OCI-LY1 (cell line): Measurements from ENCODE around the gene CLK1.

Source experiments
- H2AFZ ChIP-seq: fragments of 200-600 bp; sonication (generic), shearing (Covaris generic); 2 replicates; pipeline ENCODE4 v1.6.0; 2014; ENCODE audit warnings: antibody characterized with exemption, mild to moderate bottlenecking, low read length
- H3F3A ChIP-seq: fragments of 200-600 bp; sonication (generic), shearing (Covaris generic); 2 replicates; pipeline ENCODE4 v1.6.0; 2014; ENCODE audit warnings: mild to moderate bottlenecking, antibody characterized with exemption, low read length, moderate library complexity; ENCODE audit not compliant: insufficient read depth
- H3K27ac ChIP-seq: fragments of 200-600 bp; sonication (generic); 2 replicates; pipeline ENCODE4 v1.5.1; 2014; ENCODE audit warnings: low read length, mixed run types, mild to moderate bottlenecking, low read depth; ENCODE audit not compliant: poor library complexity, severe bottlenecking
- H3K27me3 ChIP-seq: fragments of 200-600 bp; sonication (generic); 2 replicates; pipeline ENCODE4 v1.6.0; 2014; ENCODE audit warnings: antibody characterized with exemption, mild to moderate bottlenecking, low read length, moderate library complexity; ENCODE audit not compliant: insufficient read depth
- H3K36me3 ChIP-seq: fragments of 200-600 bp; sonication (generic); 2 replicates; pipeline ENCODE4 v1.6.1; 2014; ENCODE audit warnings: mild to moderate bottlenecking, antibody characterized with exemption, low read length, moderate library complexity, mixed read lengths; ENCODE audit not compliant: insufficient read depth
- H3K4me1 ChIP-seq: fragments of 200-600 bp; sonication (generic); 2 replicates; pipeline ENCODE4 v1.5.1; 2014; ENCODE audit warnings: mild to moderate bottlenecking, low read length, moderate library complexity; ENCODE audit not compliant: insufficient read depth, severe bottlenecking
- H3K4me2 ChIP-seq: fragments of 200-600 bp; sonication (generic), shearing (Covaris generic); 2 replicates; pipeline ENCODE4 v1.6.1; 2014; ENCODE audit warnings: low read length
- H3K4me3 ChIP-seq: fragments of 200-600 bp; sonication (generic); 2 replicates; pipeline ENCODE4 v1.5.1; 2014; ENCODE audit warnings: low read length, low read depth, mild to moderate bottlenecking, mixed read lengths; ENCODE audit not compliant: poor library complexity, severe bottlenecking
- H3K79me2 ChIP-seq: fragments of 200-600 bp; shearing (Covaris generic); 2 replicates; pipeline ENCODE4 v1.6.1; 2016; ENCODE audit warnings: mixed run types, low read length, mixed read lengths; ENCODE audit not compliant: insufficient read depth
- H3K9ac ChIP-seq: fragments of 200-600 bp; sonication (generic), shearing (Covaris generic); 2 replicates; pipeline ENCODE4 v1.6.1; 2014; ENCODE audit warnings: mild to moderate bottlenecking, low read length, mixed read lengths
- H3K9me2 ChIP-seq: fragments of 200-600 bp; sonication (generic), shearing (Covaris generic); 2 replicates; pipeline ENCODE4 v1.6.1; 2014; ENCODE audit warnings: low read depth, mild to moderate bottlenecking, low read length, mixed read lengths
- H3K9me3 ChIP-seq: fragments of 200-600 bp; shearing (Covaris generic); 2 replicates; pipeline ENCODE4 v1.6.1; 2014; ENCODE audit warnings: low read length, mixed read lengths
- H4K20me1 ChIP-seq: fragments of 200-600 bp; sonication (generic), shearing (Covaris generic); 2 replicates; pipeline ENCODE4 v1.6.0; 2016; ENCODE audit warnings: mild to moderate bottlenecking, low read length; ENCODE audit not compliant: insufficient read depth
- EZH2 ChIP-seq: fragments of 200-600 bp; sonication (generic), shearing (Covaris generic); IDR thresholded peaks from 2 replicates; pipeline ENCODE4 v1.8.0; 2017; ENCODE audit warnings: borderline replicate concordance, mixed run types, mild to moderate bottlenecking, antibody characterized with exemption, low read length, moderate library complexity, mixed read lengths
- TF ChIP-seq, protein P1 (sequence below): fragments of 200-600 bp; sonication (generic), shearing (Covaris generic); IDR thresholded peaks from 2 replicates; pipeline ENCODE4 v1.5.1; 2017; ENCODE audit warnings: mild to moderate bottlenecking, antibody characterized with exemption, low read length, moderate library complexity, mixed read lengths

Gene CLK1

DNA sequence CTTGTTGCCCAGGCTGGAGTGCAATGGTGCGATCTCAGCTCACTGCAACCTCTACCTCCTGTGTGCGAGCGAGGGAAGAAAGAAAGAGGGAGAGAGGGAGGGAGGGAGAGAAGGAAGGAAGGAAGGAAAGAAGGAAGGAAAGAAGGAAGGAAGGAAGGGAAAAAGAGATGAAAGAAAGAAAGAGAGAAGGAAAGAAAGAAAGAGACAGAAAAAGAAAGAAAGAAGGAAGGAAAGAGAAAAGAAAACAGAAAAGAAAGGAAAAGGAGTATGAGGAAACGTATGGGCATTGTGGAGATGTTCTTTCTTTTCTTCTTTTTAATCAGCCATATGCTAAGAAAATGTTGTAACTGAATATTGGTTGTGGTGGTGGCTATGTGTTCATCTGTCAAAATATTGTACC lies 16.5 kb downstream of the CLK1 start:
- peaks cover 24% of the 10 kb centered on the region for H3K36me3 ChIP-seq
- H3K27me3 ChIP-seq: no peaks in the 10 kb centered on the region
- H3K9me3 ChIP-seq: no peaks in the 10 kb centered on the region
- TF ChIP-seq, protein P1, sequence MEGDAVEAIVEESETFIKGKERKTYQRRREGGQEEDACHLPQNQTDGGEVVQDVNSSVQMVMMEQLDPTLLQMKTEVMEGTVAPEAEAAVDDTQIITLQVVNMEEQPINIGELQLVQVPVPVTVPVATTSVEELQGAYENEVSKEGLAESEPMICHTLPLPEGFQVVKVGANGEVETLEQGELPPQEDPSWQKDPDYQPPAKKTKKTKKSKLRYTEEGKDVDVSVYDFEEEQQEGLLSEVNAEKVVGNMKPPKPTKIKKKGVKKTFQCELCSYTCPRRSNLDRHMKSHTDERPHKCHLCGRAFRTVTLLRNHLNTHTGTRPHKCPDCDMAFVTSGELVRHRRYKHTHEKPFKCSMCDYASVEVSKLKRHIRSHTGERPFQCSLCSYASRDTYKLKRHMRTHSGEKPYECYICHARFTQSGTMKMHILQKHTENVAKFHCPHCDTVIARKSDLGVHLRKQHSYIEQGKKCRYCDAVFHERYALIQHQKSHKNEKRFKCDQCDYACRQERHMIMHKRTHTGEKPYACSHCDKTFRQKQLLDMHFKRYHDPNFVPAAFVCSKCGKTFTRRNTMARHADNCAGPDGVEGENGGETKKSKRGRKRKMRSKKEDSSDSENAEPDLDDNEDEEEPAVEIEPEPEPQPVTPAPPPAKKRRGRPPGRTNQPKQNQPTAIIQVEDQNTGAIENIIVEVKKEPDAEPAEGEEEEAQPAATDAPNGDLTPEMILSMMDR: no peak
- TF ChIP-seq EZH2: no peak
- no peak overlapping the region for H2AFZ ChIP-seq
- H3K9me2 ChIP-seq: no peaks in the 10 kb centered on the region
- no peak overlapping the region for H3K4me3 ChIP-seq
- no peak overlapping the region for H3K27ac ChIP-seq
- H3K79me2 ChIP-seq: no peaks in the 10 kb centered on the region
- H3K9ac ChIP-seq: no peak overlapping the region
- no peaks in the 10 kb centered on the region for H4K20me1 ChIP-seq
- peaks cover 9% of the 10 kb centered on the region for H3F3A ChIP-seq
- no peak overlapping the region for H3K4me2 ChIP-seq
- no peaks in the 10 kb centered on the region for H3K4me1 ChIP-seq

- Histone ChIP-seq H4K20me1 (no peaks in the 10 kb centered on the region), H3K4me2 (no peak overlapping the region), H3K36me3 (peaks cover 17% of the 10 kb centered on the region), H3F3A (peaks cover 3% of the 10 kb centered on the region), H3K9ac (no peak overlapping the region), H3K9me3 (no peaks in the 10 kb centered on the region), H2AFZ (no peak overlapping the region), H3K79me2 (no peaks in the 10 kb centered on the region), H3K27ac (no peak overlapping the region), H3K4me1 (no peaks in the 10 kb centered on the region), H3K9me2 (no peaks in the 10 kb centered on the region), H3K27me3 (no peaks in the 10 kb centered on the region), H3K4me3 (no peak overlapping the region)
- TF ChIP-seq, protein P1: no peak
- no peak for TF ChIP-seq EZH2
These were observed 17.2 kb downstream of the CLK1 start for GRCh38 chr2:200847269-200847668.

- Histone ChIP-seq H3K9me2 (no peaks in the 10 kb centered on the region), H3K27me3 (no peaks in the 10 kb centered on the region), H3K4me1 (no peaks in the 10 kb centered on the region), H3F3A (no peaks in the 10 kb centered on the region; the same call in 1 of the 2 replicates), H4K20me1 (no peaks in the 10 kb centered on the region), H3K4me3 (no peak overlapping the region), H2AFZ (no peak overlapping the region), H3K27ac (no peak overlapping the region), H3K4me2 (no peak overlapping the region), H3K9me3 (no peaks in the 10 kb centered on the region), H3K79me2 (no peaks in the 10 kb centered on the region), H3K9ac (no peak overlapping the region), H3K36me3 (peaks cover 3% of the 10 kb centered on the region; the same call in 1 of the 2 replicates)
- no peak for TF ChIP-seq EZH2
- TF ChIP-seq, protein P1: no peak
These were observed 18.7 kb downstream of the CLK1 start for GRCh38 chr2:200845669-200846325.
